Measurements from ENCODE around the gene ADD1.
"Not testable (repeated sequence)": the region's sequence is repeated elsewhere in the genome, so short reads cannot be mapped to it uniquely, and the experiment has no call there.

Gene ADD1

DNA sequence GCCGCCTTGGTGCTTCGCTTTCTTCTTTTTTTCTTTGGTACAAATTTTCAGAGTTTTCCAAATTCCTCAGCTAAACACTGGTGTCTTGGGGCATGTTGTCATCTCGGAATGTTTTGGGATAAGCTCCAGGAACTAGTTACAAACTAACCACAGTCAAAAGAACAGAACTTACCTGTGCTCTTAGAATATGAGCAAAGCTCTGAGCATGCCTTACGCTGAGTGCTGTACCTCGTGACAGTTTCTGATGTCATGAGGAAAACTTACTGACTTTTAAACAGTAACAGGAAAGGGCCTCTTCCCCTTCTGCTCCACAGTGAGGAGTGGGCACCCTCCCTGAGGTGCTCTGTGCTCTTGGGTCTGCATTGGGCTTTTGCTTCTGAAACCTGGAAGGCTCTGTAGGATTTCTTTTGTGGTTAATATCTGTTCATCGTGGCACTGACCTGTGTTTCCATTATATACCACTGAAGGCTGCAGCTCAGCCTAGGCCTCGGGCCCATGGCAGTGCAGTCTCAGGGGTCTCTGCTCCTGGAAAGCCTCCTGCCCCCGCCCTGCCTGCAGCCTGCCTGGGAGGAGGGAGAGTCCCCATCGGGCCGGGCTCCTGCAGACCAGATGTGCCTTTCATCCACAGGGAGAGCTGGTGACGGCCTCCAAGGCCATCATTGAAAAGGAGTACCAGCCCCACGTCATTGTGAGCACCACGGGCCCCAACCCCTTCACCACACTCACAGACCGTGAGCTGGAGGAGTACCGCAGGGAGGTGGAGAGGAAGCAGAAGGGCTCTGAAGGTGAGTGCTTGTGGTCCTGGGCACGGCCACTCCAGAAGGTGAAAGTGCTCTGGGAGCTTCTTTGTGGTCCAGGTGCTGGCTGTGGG, 70.8 kb downstream of the ADD1 start:
- no peaks in the 10 kb centered on the region for H4K20me1 ChIP-seq (ENCODE audit: control insufficient read depth, insufficient read depth, low read depth, low read length)
- no peak overlapping the region for H3K4me2 ChIP-seq (ENCODE audit: low read length)
- H3K27me3 ChIP-seq (ENCODE audit: control insufficient read depth, low read length) = no peaks in the 10 kb centered on the region
- H3K36me3 ChIP-seq (ENCODE audit: control insufficient read depth, low read length) = no peaks in the 10 kb centered on the region; the same call in 1 of the 2 replicates
- H3K4me3 ChIP-seq (ENCODE audit: low read length) = no peak overlapping the region
- H3K9me3 ChIP-seq (ENCODE audit: control insufficient read depth, insufficient read depth, low read length) = no peaks in the 10 kb centered on the region
- no peaks in the 10 kb centered on the region for H3K9me2 ChIP-seq (replicated peaks; ENCODE audit: control insufficient read depth, low read length)
- no peaks in the 10 kb centered on the region for H3F3A ChIP-seq (ENCODE audit: control insufficient read depth, insufficient read depth)
- H3K27ac ChIP-seq (ENCODE audit: low read depth, low read length) = no peak overlapping the region
- no peak for TF ChIP-seq EZH2phosphoT487 (IDR thresholded peaks at IDR 0.05; ENCODE audit: borderline replicate concordance, low read length)
- no peak for TF ChIP-seq CTCF (IDR thresholded peaks at IDR 0.05; ENCODE audit: low read depth, low read length, poor library complexity, severe bottlenecking)
- no peaks in the 10 kb centered on the region for H3K79me2 ChIP-seq (ENCODE audit: control insufficient read depth, low read length)
- peaks cover 11% of the 10 kb centered on the region for H3K4me1 ChIP-seq (ENCODE audit: control insufficient read depth, low read length)

DNA sequence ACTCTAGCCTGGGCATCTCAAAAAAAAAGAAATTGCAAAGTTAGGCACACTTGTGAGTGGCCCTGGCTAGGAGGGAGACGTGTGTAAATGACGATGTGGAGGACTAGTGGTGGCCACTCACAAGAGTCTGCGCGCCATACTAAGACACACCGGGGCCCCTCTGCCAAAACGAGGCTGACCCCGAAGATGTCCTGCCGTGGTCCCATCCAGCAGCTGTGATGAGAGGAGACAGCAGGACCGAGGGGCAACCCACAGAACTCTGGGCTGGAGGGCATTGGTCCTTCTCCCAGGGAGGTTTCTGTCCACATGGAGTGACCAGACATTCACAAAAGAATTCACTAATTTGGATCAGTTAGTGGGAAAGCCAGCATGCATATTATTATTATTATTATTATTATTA, 72.1 kb downstream of the ADD1 start:
- H3K9me3 ChIP-seq (ENCODE audit: control insufficient read depth, insufficient read depth, low read length) = no peaks in the 10 kb centered on the region
- TF ChIP-seq CTCF (IDR thresholded peaks at IDR 0.05; ENCODE audit: low read depth, low read length, poor library complexity, severe bottlenecking) (no peak), EZH2phosphoT487 (IDR thresholded peaks at IDR 0.05; ENCODE audit: borderline replicate concordance, low read length) (no peak)
- H3K4me3 ChIP-seq (ENCODE audit: low read length) = no peak overlapping the region
- H3K4me2 ChIP-seq (ENCODE audit: low read length) = no peak overlapping the region
- H3K27me3 ChIP-seq (ENCODE audit: control insufficient read depth, low read length) = no peaks in the 10 kb centered on the region
- no peaks in the 10 kb centered on the region for H4K20me1 ChIP-seq (ENCODE audit: control insufficient read depth, insufficient read depth, low read depth, low read length)
- peaks cover 11% of the 10 kb centered on the region for H3K4me1 ChIP-seq (ENCODE audit: control insufficient read depth, low read length)
- no peaks in the 10 kb centered on the region; the same call in 1 of the 2 replicates for H3K36me3 ChIP-seq (ENCODE audit: control insufficient read depth, low read length)
- no peaks in the 10 kb centered on the region for H3K9me2 ChIP-seq (replicated peaks; ENCODE audit: control insufficient read depth, low read length)
- H3F3A ChIP-seq (ENCODE audit: control insufficient read depth, insufficient read depth) = no peaks in the 10 kb centered on the region
- H3K79me2 ChIP-seq (ENCODE audit: control insufficient read depth, low read length) = no peaks in the 10 kb centered on the region
- H3K27ac ChIP-seq (ENCODE audit: low read depth, low read length) = no peak overlapping the region

DNA sequence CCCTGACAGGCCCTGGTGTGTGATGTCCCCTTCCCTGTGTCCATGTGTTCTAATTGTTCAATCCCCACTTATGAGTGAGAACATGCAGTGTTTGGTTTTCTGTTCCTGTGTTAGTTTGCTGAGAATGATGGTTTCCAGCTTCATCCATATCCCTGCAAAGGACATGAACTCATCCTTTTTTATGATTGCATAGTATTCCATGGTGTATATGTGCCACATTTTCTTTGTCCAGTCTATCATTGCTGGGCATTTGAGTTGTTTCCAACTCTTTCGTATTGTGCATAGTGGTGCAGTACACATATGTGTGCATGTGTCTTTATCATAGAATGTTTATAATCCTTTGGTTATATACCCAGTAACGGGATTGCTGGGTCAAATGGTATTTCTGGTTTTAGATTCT, 73.1 kb downstream of the ADD1 start:
- H3K4me3 ChIP-seq (ENCODE audit: low read length); H3K4me2 ChIP-seq (ENCODE audit: low read length); H3K9me3 ChIP-seq (ENCODE audit: control insufficient read depth, insufficient read depth, low read length); H3K36me3 ChIP-seq (ENCODE audit: control insufficient read depth, low read length); H4K20me1 ChIP-seq (ENCODE audit: control insufficient read depth, insufficient read depth, low read depth, low read length); H3K9me2 ChIP-seq (replicated peaks; ENCODE audit: control insufficient read depth, low read length); H3K27me3 ChIP-seq (ENCODE audit: control insufficient read depth, low read length); H3K27ac ChIP-seq (ENCODE audit: low read depth, low read length); H3K79me2 ChIP-seq (ENCODE audit: control insufficient read depth, low read length); H3F3A ChIP-seq (ENCODE audit: control insufficient read depth, insufficient read depth): not testable (repeated sequence)
- peaks cover 11% of the 10 kb centered on the region for H3K4me1 ChIP-seq (ENCODE audit: control insufficient read depth, low read length)

DNA sequence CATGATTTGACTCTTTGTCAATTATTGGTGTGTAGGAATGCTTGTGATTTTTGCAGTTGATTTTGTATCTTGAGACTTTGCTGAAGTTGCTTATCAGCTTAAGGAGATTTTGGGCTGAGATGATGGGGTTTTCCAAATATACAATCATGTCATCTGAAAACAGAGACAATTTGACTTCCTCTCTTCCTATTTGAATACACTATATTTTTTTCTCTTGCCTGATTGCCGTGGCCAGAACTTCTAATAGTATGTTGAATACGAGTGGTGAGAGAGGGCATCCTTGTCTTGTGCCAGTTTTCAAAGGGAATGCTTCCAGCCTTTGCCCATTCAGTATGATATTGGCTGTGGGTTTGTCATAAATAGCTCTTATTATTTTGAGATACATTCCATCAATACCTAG, 74.7 kb downstream of the ADD1 start:
- H3K9me3 ChIP-seq (ENCODE audit: control insufficient read depth, insufficient read depth, low read length); H3F3A ChIP-seq (ENCODE audit: control insufficient read depth, insufficient read depth); H4K20me1 ChIP-seq (ENCODE audit: control insufficient read depth, insufficient read depth, low read depth, low read length); H3K27me3 ChIP-seq (ENCODE audit: control insufficient read depth, low read length); H3K4me3 ChIP-seq (ENCODE audit: low read length); H3K9me2 ChIP-seq (replicated peaks; ENCODE audit: control insufficient read depth, low read length); H3K36me3 ChIP-seq (ENCODE audit: control insufficient read depth, low read length); H3K79me2 ChIP-seq (ENCODE audit: control insufficient read depth, low read length): not testable (repeated sequence)
- Histone ChIP-seq H3K27ac (ENCODE audit: low read depth, low read length) (peak overlapping the region; percentile 9; the same call in 1 of the 2 replicates), H3K4me1 (ENCODE audit: control insufficient read depth, low read length) (peaks cover 21% of the 10 kb centered on the region), H3K4me2 (ENCODE audit: low read length) (peak overlapping the region; percentile 24; the same call in 1 of the 2 replicates)

DNA sequence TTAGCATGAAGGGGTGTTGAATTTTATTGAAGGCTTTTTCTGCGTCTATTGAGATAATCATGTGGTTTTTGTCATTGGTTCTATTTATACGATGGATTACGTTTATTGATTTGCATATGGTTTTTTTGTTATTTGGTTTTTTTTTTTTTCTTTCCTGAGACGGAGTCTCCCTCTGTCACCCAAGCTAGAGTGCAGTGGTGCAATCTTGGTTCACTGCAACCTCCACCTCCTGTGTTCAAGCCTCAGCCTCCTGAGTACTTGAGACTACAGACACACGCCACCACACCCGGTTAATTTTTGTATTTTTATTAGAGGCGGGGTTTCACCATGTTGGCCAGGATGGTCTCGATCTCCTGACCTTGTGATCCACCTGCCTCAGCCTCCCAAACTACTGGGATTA, 75.1 kb downstream of the ADD1 start:
- not testable (repeated sequence) for H4K20me1 ChIP-seq (ENCODE audit: control insufficient read depth, insufficient read depth, low read depth, low read length); H3K9me3 ChIP-seq (ENCODE audit: control insufficient read depth, insufficient read depth, low read length); H3K27me3 ChIP-seq (ENCODE audit: control insufficient read depth, low read length); H3K9me2 ChIP-seq (replicated peaks; ENCODE audit: control insufficient read depth, low read length); H3K4me3 ChIP-seq (ENCODE audit: low read length); H3K36me3 ChIP-seq (ENCODE audit: control insufficient read depth, low read length); H3K79me2 ChIP-seq (ENCODE audit: control insufficient read depth, low read length); H3F3A ChIP-seq (ENCODE audit: control insufficient read depth, insufficient read depth)
- Histone ChIP-seq H3K27ac (ENCODE audit: low read depth, low read length) (peak overlapping the region; percentile 9; the same call in 1 of the 2 replicates), H3K4me1 (ENCODE audit: control insufficient read depth, low read length) (peaks cover 21% of the 10 kb centered on the region), H3K4me2 (ENCODE audit: low read length) (peak overlapping the region; percentile 24; the same call in 1 of the 2 replicates)

DNA sequence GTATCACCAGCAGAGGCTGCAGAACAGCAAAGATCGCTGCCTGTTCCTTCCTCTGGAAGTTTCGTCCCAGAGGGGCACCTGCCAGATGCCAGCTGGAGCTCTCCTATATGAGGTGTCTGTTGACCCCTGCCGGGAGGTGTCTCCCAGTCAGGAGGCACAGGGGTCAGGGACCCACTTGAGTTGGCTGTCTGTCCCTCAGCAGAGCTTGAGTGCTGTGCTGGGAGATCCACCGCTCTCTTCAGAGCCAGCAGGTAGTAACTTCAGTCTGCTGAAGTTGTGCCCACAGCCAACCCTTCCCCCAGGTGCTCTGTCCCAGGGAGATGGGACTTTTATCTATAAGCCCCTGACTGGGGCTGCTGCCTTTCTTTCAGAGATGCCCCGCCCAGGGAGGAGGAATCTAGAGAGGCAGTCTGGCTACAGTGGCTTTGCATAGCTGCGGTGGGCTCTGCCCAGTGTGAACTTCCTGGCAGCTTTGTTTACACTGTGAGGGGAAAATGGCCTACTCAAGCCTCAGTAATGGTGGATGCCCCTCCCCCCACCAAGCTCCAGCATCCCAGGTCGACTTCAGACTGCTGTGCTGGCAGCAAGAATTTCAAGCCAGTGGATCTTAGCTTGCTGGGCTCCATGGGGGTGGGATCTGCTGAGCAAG, 78.9 kb downstream of the ADD1 start:
- peaks cover 21% of the 10 kb centered on the region for H3K4me1 ChIP-seq (ENCODE audit: control insufficient read depth, low read length)
- H3K4me3 ChIP-seq (ENCODE audit: low read length) = not testable (repeated sequence)

More for the DNA sequence above, 78.9 kb downstream of the ADD1 start:
- H3K27ac ChIP-seq (ENCODE audit: low read depth, low read length); H3K79me2 ChIP-seq (ENCODE audit: control insufficient read depth, low read length); H3K27me3 ChIP-seq (ENCODE audit: control insufficient read depth, low read length); H3K9me2 ChIP-seq (replicated peaks; ENCODE audit: control insufficient read depth, low read length); H3K9me3 ChIP-seq (ENCODE audit: control insufficient read depth, insufficient read depth, low read length); H3K4me2 ChIP-seq (ENCODE audit: low read length); H3K36me3 ChIP-seq (ENCODE audit: control insufficient read depth, low read length); H3F3A ChIP-seq (ENCODE audit: control insufficient read depth, insufficient read depth); H4K20me1 ChIP-seq (ENCODE audit: control insufficient read depth, insufficient read depth, low read depth, low read length): not testable (repeated sequence)

Measured in DOHH2 (cell line).